Testis (tissue), 2 donors: ENCODE measurements around the gene COLGALT1.

Experiments used
- CTCF ChIP-seq, 3 experiments: fragments of 450-650 bp in 2 of 3; fragments of 200-600 bp in 1 of 3; sonication (generic) in 1 of 3; IDR thresholded peaks; one replicate each; pipeline ENCODE4 v1.5.1; 2016 to 2019; ENCODE audit warnings: antibody characterized with exemption in 3 of 3, mild to moderate bottlenecking in 2 of 3, moderate library complexity in 1 of 3
- POLR2A ChIP-seq: fragments of 450-650 bp; IDR thresholded peaks from one replicate; pipeline ENCODE4 v1.6.1; 2017; ENCODE audit warnings: antibody characterized with exemption, mild to moderate bottlenecking, moderate library complexity

GRCh38 chr19:17564781-17565180, 9.3 kb downstream of the COLGALT1 start:
- no peak for TF ChIP-seq CTCF (IDR thresholded peaks at IDR 0.05)
- TF ChIP-seq POLR2A, result no peak
